ENCODE data around the gene CLK2.
"Not testable (repeated sequence)": the region's sequence is repeated elsewhere in the genome, so short reads cannot be mapped to it uniquely, and the experiment has no call there.

Gene CLK2

DNA sequence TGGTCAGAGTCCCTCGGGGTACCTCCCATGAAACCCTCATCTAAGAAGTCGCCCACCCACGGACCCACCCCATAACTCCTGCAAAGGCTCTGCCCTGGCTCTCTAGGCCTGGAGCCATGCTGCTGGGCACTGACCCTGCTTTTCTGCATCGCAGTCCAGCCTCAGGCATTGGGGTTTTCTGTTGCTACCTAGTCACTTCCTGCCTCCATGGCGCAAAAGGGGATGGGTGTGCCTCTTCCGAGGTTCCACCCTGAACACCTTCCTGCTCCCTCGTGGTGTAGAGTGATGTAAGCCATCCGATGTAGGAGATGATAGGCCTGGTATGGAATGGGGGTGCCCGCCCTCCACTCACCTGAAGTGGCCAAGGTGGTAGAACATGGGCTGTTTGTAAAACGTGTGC, 58.6 kb downstream of the CLK2 start:
- not testable (repeated sequence) for DNase-seq (ENCODE audit: low read depth in 1 of 2, low spot score in 1 of 2)
